Stomach (tissue), 9 donors: ENCODE results near the gene PIGR. TPM values are rescaled to one million over a fixed set of nuclear protein-coding genes. Genes with fewer than 3 reads are reported as not detected.
A peak's percentile ranks its signal among the peaks of the same experiment; 100 is the strongest.

Experiments used
- DNase-seq, 2 donors: peaks; one replicate each; pipeline versions ENCODE4 v3.0.0 to v3.0.0-alpha.2; 2013 to 2019
- H3K27ac ChIP-seq, 5 donors: fragments of 200-600 bp in 4 of 5; sonication (generic) in 4 of 5; one replicate each; pipeline ENCODE4 v1.5.1; 2013 to 2019; ENCODE audit warnings: mild to moderate bottlenecking in 1 of 5, moderate library complexity in 1 of 5
- H3K27me3 ChIP-seq, 3 donors: fragments of 200-600 bp; sonication (generic); one replicate each; pipeline ENCODE4 v1.5.1; 2017 to 2019; ENCODE audit warnings: mixed run types in 1 of 3
- H3K36me3 ChIP-seq, 4 donors: fragments of 200-600 bp; sonication (generic); 1 replicate in 3 of 4; 2 replicates in 1 of 4; pipeline ENCODE4 v1.5.1; 2016 to 2019
- H3K4me1 ChIP-seq, 4 donors: fragments of 200-600 bp; sonication (generic); one replicate each; pipeline ENCODE4 v1.5.1; 2016 to 2019
- H3K4me3 ChIP-seq, 4 donors: fragments of 200-600 bp; sonication (generic) in 3 of 4; one replicate each; pipeline ENCODE4 v1.5.1; 2016 to 2019; ENCODE audit warnings: mild to moderate bottlenecking in 1 of 4
- H3K9me3 ChIP-seq, 4 donors: fragments of 200-600 bp; sonication (generic); one replicate each; pipeline ENCODE4 v1.5.1; 2016 to 2019
- CTCF ChIP-seq, 7 experiments: fragments of 450-650 bp in 4 of 7; fragments of 200-600 bp in 3 of 7; sonication (generic) in 3 of 7; IDR thresholded peaks; one replicate each; pipeline ENCODE4 v1.5.1; 2016 to 2019; ENCODE audit warnings: antibody characterized with exemption in 7 of 7, control low read depth in 2 of 7, mild to moderate bottlenecking in 1 of 7
- EP300 ChIP-seq: sonication (generic); formaldehyde crosslinking; IDR thresholded peaks from one replicate; pipeline ENCODE4 v1.6.1; 2017; ENCODE audit warnings: antibody characterized with exemption
- POLR2A ChIP-seq, 4 donors: fragments of 450-650 bp; IDR thresholded peaks; one replicate each; pipeline ENCODE4 v1.6.1; 2016; ENCODE audit warnings: antibody characterized with exemption in 4 of 4, control low read depth in 2 of 4, mild to moderate bottlenecking in 1 of 4, moderate library complexity in 1 of 4
- POLR2AphosphoS5 ChIP-seq, 3 donors: sonication (generic); formaldehyde crosslinking; IDR thresholded peaks; one replicate each; pipeline ENCODE4 v1.6.1; 2016; ENCODE audit warnings: antibody characterized with exemption in 3 of 3
- WGBS, 5 donors: extraction: QIAGEN DNeasy Blood & Tissue Kit in 3 of 5; methylation state at CpG; one replicate each; pipeline versions ENCODE4 v1.1.5 to v1.1.7; 2013 to 2018; 5-methylcytosine and 5-hydroxymethylcytosine counted together
- intact Hi-C: fragments of 100-400 bp; cut with DNase I; formaldehyde crosslinking; loops from one replicate; pipeline ENCODE4 v1.15.1; 2023; ENCODE audit warnings: low total_unique reads
- polyA plus RNA-seq, 3 donors: library from polyadenylated mRNA; stranded (reverse); fragments of 200-250 nt; gene quantifications; one replicate each; pipeline ENCODE4 v1.2.3, GENCODE V29; 2013
- total RNA-seq, 5 donors: library from RNA; depleted of rRNA; stranded (reverse); fragments of >200 nt; gene quantifications; one replicate each; pipeline versions ENCODE4 v1.1.0 to v1.2.3, GENCODE V29; 2014 to 2016
- donor health status: healthy with polysubstance abuse.
- donor health status: Bipolar disorder and iron deficiency.
- donor health status: healthy.

The PIGR gene
- total and polyA plus RNA-seq, 8 donors: 6.3 to 3,112 (median 163) TPM

GRCh38 chr1:206907304-206907991 lies 38.8 kb downstream of the PIGR start:
- H3K4me3 ChIP-seq: no peak overlapping the region
- H3K36me3 ChIP-seq: no peaks in the 10 kb centered on the region
- 78 to 86% (median 81%) methylated on average over 21 to 23 of the region's 23 CpGs for WGBS, 5 donors
- H3K27ac ChIP-seq: no peak overlapping the region
- DNase-seq: no peak
- TF ChIP-seq EP300 (no peak), CTCF (IDR thresholded peaks at IDR 0.05) (peak in 1 of 7 experiments; percentile 21), POLR2A (IDR thresholded peaks at IDR 0.05) (no peak)
- no peaks in the 10 kb centered on the region for H3K9me3 ChIP-seq
- peaks cover 14 to 36% (median 21%) of the 10 kb centered on the region in 4 donors for H3K4me1 ChIP-seq
- intact Hi-C loops: loop anchor here (10.0 kb wide), 1 partner anchor 173 kb away; no protein-coding TSS in a partner anchor
- peaks cover 0 to 27% (median 10%) of the 10 kb centered on the region in 3 donors for H3K27me3 ChIP-seq

GRCh38 chr1:206905295-206906164 lies 40.7 kb downstream of the PIGR start:
- no peak overlapping the region for H3K27ac ChIP-seq
- TF ChIP-seq CTCF (IDR thresholded peaks at IDR 0.05): no peak
- TF ChIP-seq EP300: no peak
- TF ChIP-seq POLR2AphosphoS5 (IDR thresholded peaks at IDR 0.05): no peak
- no peak for TF ChIP-seq POLR2A (IDR thresholded peaks at IDR 0.05)
- H3K4me3 ChIP-seq: no peak overlapping the region
- H3K4me1 ChIP-seq: peaks cover 14 to 20% (median 18%) of the 10 kb centered on the region in 4 donors
- WGBS, 5 donors: 71 to 81% (median 76%) methylated on average over 4 of the region's 4 CpGs
- intact Hi-C loops: loop anchor here (10.0 kb wide), 1 partner anchor 171 kb away; no protein-coding TSS in a partner anchor
- no peaks in the 10 kb centered on the region for H3K36me3 ChIP-seq
- no peaks in the 10 kb centered on the region for H3K9me3 ChIP-seq
- H3K27me3 ChIP-seq: peaks cover 0 to 27% (median 10%) of the 10 kb centered on the region in 3 donors
- DNase-seq: no peak

GRCh38 chr1:206904423-206905142 lies 41.7 kb downstream of the PIGR start:
- DNase-seq: no peak
- WGBS, 5 donors: 79 to 89% (median 83%) methylated on average over 10 of the region's 10 CpGs
- Histone ChIP-seq H3K4me1 (peaks cover 9 to 13% (median 11%) of the 10 kb centered on the region in 4 donors), H3K27me3 (peaks cover 0 to 19% (median 4%) of the 10 kb centered on the region in 3 donors), H3K9me3 (no peaks in the 10 kb centered on the region), H3K27ac (no peak overlapping the region), H3K4me3 (no peak overlapping the region), H3K36me3 (no peaks in the 10 kb centered on the region)
- TF ChIP-seq POLR2AphosphoS5 (IDR thresholded peaks at IDR 0.05) (no peak), CTCF (IDR thresholded peaks at IDR 0.05) (no peak)
- intact Hi-C loops: loop anchor here (10.0 kb wide), 1 partner anchor 170 kb away; no protein-coding TSS in a partner anchor

- intact Hi-C loops: loop anchor here (10.0 kb wide), 1 partner anchor 169 kb away; no protein-coding TSS in a partner anchor
- DNase-seq: no peak
- no peak overlapping the region for H3K27ac ChIP-seq
- H3K9me3 ChIP-seq: no peaks in the 10 kb centered on the region
- H3K4me3 ChIP-seq: no peak overlapping the region
- no peaks in the 10 kb centered on the region for H3K36me3 ChIP-seq
- H3K27me3 ChIP-seq: peaks cover 0 to 17% (median 0%) of the 10 kb centered on the region in 3 donors
- H3K4me1 ChIP-seq: peaks cover 0 to 4% (median 2%) of the 10 kb centered on the region in 4 donors
- TF ChIP-seq POLR2A (IDR thresholded peaks at IDR 0.05) (no peak), POLR2AphosphoS5 (IDR thresholded peaks at IDR 0.05) (no peak), CTCF (IDR thresholded peaks at IDR 0.05) (no peak), EP300 (no peak)
- 70 to 93% (median 87%) methylated on average over 2 of the region's 2 CpGs for WGBS, 5 donors
Measured at GRCh38 chr1:206903687-206904086, 42.6 kb downstream of the PIGR start.
